HT1080 (cell line): ENCODE data around the gene RPTOR. TPM values are rescaled to one million over a fixed set of nuclear protein-coding genes. Genes with fewer than 3 reads are reported as not detected.

Experiments used
- DNase-seq: peaks from one replicate; pipeline ENCODE4 v3.0.0-alpha.2; 2015; ENCODE audit warnings: low read depth
- total RNA-seq: library from RNA; depleted of rRNA; stranded (reverse); fragments of >200 nt; shearing (Covaris generic); gene quantifications from 2 replicates; pipeline ENCODE4 v1.2.3, GENCODE V29; 2014

The RPTOR gene
- total RNA-seq, 1 experiment from 2014 or later: 18.5 TPM

GRCh38 chr17:80984749-80985148 is 440.1 kb downstream of the RPTOR start:
- DNase-seq: peak; percentile 84

- DNase-seq: no peak
Observed at GRCh38 chr17:80986046-80986445, 441.4 kb downstream of the RPTOR start.

- DNase-seq: no peak
Observed at GRCh38 chr17:80986816-80987475, 442.3 kb downstream of the RPTOR start.

- DNase-seq: no peak
Observed at GRCh38 chr17:80987941-80988461, 443.4 kb downstream of the RPTOR start.

DNA sequence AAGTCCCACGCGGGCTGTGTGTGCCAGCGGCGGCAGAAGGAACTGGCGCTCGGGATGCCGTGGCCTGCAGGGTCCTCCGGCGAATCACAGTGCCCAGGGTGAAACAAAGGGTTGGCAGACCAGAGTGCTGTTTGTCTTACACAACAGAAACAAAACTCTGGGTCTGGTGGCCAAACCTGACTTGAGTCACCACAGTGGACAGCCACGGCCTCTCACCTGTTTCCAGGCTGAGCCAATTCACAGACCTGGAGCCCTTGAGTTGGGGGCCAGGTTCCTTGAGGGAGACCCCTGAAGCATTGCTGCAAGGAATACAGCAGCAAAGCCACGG is 444.9 kb downstream of the RPTOR start:
- DNase-seq: no peak

GRCh38 chr17:80990921-80991644 is 446.4 kb downstream of the RPTOR start:
- no peak for DNase-seq

DNA sequence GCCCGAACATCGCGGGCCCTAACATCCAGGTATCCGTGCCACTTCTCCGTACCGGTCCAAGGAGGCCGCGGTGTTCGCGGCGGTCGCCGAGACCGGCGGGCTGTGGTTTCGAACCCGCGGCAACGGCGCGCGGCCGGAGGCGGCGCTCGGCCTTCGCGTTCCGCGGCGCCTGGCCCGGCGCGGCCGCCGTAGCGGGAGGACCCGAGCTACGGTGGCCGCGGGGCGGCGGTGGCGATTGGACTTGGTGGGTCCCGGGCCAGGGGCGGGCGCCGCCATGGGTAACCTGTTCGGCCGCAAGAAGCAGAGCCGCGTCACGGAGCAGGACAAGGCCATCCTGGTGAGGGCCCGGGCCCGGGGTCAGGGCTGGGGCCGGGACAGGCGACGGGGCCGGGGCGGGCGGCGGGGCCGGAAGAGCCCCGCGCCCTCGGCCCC is 447.0 kb downstream of the RPTOR start, which contains the start of gene CHMP6:
TSS of gene CHMP6 (plus strand) at position 197 of the 432 bp plus-strand sequence. CDS start at position 275, 78 bp downstream.
- DNase-seq: peak; percentile 54

DNA sequence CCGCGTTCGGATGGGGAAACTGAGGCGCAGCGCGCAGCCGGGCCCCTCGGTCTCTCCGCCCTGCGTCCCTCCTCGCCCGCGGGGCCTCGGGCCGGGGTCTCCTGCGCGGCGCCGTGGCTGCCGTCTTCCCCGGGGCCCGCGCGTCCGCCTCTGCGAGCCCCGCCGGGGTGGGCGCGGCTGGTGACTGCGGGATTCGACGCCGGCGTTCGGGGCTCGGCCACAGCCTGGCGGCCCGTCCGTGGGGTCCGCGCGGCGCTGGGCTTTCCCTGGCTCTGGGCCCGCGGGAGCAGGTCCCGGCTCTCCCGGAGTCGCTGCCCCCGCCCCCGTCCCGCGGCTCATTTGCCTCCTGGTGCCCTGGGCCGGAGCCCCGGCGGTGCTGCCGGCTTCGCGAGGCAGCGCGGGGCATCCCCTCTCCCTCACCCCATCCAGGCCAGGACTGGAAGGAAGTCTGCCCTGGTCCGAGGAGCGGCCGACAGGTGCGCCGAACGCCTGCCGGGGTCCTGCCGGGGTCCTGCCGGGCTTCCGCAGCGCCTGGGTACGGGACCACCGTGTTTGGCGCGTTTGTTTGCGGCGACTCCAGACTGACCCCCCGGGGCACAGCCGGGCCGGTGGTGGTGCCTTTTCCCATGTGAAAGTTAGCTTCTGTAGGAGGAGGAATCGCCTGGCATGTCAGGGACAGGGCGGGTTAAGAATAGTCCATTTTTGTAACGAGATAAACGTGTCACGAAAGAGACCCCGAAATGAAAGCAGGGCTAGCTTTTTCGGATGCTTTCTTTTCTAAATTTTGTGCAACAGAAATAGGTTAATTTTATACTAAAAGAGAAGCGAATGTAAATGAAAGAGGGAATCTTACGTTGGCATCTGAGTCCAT is 447.7 kb downstream of the RPTOR start:
- no peak for DNase-seq

DNA sequence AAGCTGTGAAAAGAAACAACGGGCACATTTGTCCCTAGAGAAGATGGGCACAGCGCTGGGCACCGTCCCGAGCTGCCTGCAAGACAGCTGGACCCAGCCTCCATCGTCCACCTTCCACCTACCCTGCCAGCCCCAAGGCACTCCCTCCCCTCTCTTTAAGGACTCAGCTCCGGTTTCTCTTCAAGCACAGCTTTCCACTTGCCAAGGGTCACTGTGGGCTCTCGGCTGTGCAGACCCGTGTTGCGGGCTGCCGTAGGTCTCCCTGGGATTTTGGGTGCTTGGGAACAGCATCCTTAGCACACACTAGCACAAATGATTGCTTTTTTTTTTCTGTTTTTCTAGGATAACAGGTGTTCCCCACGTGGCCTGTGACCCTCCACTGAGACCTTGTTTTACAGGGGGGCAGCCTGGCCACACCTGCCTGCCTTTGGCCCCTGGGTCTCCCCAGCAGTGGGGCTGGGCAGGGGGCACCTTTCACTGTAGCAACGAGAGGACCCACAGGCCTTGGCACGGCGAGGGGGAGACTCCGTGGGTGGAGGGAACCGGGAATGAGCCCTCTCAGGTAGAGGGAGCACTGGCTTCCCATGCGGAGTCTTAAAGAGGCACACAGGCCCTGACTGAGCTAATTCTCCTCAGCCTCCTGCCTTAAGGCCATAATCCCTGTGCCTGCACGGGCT is 448.4 kb downstream of the RPTOR start:
- no peak for DNase-seq

- DNase-seq: no peak
Observed at GRCh38 chr17:80995131-80995530, 450.5 kb downstream of the RPTOR start.

DNA sequence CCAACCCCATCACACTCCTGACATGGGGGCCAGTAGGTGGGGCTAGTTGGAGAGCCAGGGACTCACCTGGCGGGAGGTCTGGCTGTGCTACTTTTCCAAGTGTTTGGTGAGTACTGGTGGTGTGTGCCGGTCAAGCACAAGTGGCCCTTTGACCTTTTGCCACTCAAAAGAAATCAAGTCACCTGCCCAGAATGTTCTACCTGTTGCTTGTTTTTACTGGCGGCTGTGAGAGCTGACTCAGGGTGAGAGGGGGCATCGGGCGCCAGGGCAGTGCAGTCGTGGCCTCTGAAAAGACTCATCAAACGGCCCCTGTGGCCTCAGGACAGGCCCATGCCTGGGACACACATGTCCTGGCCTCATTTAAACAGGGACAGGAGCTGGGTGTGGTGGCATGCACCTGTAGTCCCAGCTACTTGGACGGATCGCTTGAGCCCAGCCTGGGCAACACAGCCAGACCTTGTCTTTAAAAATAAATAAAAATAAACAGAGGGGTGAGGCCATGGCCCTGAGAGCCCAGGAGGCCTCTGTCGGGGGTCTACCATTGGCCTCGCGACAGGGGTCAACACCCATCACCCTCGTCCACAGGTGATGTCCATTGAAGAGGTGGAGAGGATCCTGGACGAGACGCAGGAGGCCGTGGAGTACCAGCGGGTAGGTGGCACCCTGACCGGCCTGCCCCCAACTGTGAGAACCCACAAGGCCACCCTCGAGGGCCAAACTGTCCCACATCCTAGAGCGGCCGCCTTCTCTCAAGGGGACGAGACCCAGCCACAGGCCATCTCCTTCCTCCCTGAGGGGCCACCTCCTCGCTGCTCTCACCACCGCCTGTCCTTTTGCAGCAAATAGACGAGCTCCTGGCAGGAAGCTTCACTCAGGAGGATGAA is 452.0 kb downstream of the RPTOR start:
- DNase-seq: no peak

DNA sequence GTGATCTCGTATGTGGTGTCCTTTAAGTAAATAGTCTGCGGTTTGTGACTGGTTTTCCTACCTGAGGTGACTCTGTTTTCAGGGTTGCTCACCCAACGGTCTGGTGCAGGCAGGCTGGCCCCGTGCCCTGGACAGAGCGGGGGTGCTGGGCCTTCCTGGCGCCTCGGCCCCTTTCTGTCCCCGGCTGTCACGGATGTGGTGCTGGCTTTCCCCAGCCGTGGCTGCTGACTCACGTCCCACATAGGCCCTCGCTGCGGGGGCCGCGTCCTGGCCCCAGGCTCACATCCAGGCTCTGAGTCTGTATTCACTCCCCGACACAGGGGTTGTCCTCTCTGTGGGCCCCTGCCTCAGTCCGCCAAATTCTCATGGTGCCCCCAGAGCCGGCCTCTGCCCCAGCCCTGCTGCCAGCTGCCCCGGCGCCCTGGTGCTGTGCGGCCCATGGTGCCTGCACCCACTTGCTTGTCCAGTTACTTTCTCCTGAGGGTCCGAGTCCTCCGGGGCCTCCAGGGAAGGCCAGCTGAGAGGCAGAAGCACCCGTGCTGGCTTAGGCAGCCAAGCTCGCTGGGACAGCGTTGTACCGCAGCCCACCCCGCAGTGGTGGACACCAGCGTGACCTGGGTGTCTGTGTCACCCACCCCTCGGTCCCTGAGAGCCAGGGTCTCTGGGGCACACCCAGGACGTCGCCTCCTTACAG is 452.9 kb downstream of the RPTOR start:
- peak; percentile 68 for DNase-seq

- DNase-seq: no peak
Observed at GRCh38 chr17:80998118-80998747, 453.6 kb downstream of the RPTOR start.

DNA sequence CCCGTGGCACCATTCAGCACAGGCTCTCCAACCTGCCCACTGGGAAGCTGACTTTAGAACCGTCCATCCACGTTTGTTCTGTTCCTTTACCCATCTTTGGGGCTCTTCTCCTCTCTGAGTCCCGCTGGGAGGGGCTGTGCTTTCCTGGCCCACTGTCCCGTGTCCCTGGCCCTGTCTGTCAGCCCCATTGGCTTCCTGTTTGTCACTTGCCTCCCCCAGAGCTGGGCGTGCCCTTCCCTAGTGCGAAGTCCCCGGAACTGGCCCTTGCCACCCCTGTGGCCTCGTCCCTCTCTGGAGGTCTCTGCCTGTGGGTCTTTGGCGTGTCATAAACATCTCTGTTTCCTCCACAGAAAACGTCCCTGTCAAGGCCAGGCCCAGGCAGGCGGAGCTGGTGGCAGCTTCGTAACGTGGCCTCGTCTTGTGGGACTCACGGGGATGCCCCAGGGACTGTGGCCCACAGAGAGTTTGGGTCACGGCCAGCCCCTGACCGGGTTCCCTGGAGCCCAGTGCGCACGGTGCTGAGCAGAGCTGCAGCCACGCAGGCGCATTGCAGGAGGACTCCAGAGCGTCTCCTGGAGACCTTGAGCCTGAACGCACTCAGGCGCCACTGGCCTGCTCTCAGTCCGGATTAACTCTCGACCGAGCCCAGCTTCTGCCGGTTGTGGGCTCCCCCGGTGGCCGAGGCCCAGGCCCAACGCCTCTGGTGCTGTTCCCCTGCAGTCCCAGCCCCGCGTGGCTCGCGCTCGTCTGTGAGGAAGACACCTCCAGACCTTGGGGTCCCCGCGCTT is 454.3 kb downstream of the RPTOR start:
- DNase-seq: no peak

- no peak for DNase-seq
Observed at GRCh38 chr17:80999536-81000333, 455.1 kb downstream of the RPTOR start.

- no peak for DNase-seq
Observed at GRCh38 chr17:81000334-81000630, 455.6 kb downstream of the RPTOR start.

DNA sequence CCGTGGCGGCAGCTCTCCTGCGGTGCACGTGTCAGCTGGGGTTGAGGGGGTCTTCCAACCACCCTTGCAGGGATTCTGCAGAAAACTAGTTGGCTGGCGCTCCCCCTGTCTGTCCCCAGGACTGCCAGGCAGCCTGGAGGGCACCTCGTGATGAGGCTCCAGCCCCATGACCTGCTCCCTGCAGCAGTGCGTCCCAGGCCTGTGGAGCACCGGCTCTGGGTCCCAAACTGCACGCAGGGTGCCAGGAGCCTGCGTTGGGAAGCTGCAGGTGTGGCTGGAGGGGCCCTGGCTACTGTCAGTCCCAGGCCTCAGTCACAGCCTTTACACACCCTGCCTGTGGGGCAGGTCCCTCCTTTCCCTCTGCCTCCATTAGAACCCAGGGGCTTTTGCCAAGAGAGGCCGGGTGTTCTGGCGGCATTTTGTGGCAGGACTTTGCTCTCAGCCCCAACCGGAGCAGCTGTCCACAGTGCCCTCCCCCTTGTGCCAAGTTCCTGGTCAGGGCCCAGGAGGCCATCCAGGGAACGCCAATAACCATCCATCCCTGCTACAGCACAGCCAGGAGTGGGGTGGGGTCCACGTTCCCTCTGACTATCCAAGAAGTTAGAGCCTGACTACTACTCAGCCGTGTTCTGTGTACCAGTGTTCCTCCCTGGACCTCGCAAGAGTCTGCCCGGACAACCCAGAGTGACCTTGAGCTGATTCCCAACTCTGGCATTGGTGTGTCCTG is 456.2 kb downstream of the RPTOR start:
- no peak for DNase-seq
